Measurements from ENCODE around the gene ATXN10.

DNA sequence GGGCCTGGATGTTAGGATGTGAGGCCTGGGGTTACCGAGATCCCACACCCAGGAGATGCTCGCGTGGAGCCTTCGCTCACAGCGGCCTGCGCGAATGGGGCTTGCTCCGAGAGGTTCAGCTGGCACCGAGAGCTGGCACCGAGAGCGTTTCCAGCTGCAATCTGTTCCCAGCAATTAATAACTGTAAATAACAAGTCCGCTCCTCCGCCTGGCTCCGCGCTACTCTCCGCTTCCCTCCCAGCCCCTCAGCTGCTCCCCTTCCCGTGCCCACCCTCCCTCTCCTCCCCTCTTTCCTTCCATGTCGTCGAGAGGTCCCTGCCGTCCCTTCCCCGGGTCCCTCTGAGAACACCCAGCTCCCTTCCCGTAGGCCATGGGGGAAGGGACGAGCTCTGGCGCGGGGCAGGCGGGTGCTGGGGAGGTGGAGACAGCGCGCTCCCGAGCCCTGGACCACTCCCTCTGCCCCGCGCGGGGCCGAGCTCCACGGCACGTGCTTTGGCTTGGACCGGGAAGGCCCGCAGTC lies 194.6 kb downstream of the ATXN10 start:
- TF ChIP-seq, protein P1, sequence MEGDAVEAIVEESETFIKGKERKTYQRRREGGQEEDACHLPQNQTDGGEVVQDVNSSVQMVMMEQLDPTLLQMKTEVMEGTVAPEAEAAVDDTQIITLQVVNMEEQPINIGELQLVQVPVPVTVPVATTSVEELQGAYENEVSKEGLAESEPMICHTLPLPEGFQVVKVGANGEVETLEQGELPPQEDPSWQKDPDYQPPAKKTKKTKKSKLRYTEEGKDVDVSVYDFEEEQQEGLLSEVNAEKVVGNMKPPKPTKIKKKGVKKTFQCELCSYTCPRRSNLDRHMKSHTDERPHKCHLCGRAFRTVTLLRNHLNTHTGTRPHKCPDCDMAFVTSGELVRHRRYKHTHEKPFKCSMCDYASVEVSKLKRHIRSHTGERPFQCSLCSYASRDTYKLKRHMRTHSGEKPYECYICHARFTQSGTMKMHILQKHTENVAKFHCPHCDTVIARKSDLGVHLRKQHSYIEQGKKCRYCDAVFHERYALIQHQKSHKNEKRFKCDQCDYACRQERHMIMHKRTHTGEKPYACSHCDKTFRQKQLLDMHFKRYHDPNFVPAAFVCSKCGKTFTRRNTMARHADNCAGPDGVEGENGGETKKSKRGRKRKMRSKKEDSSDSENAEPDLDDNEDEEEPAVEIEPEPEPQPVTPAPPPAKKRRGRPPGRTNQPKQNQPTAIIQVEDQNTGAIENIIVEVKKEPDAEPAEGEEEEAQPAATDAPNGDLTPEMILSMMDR (conservative IDR thresholded peaks at IDR 0.05; ENCODE audit: low read depth in 2 of 2): no peak
- TF ChIP-seq EZH2 (IDR thresholded peaks at IDR 0.05; ENCODE audit: low read depth, unreplicated experiment) (no peak), POLR2AphosphoS5 (IDR thresholded peaks at IDR 0.05; ENCODE audit: low read depth) (no peak), JUNB (IDR thresholded peaks at IDR 0.05; ENCODE audit: unreplicated experiment) (no peak), EZH2phosphoT487 (IDR thresholded peaks at IDR 0.05; ENCODE audit: unreplicated experiment) (no peak)

Measured in GM23338 (cell line).